Thymus (tissue), 11 donors: ENCODE data around the gene CCNQ. TPM values are rescaled to one million over a fixed set of nuclear protein-coding genes. Genes with fewer than 3 reads are reported as not detected.

Experiments
- DNase-seq, 9 donors: peaks; one replicate each; pipeline ENCODE4 v3.0.0-alpha.2; 2013; ENCODE audit warnings: low spot score in 9 of 9, low read depth in 6 of 9, missing footprints in 1 of 9
- H3K27ac ChIP-seq, 2 donors: one replicate each; pipeline ENCODE4 v1.5.1; 2013; ENCODE audit warnings: control low read depth in 1 of 2, low read depth in 1 of 2, low read length in 1 of 2, mild to moderate bottlenecking in 1 of 2, moderate library complexity in 1 of 2
- H3K27me3 ChIP-seq, 2 donors: one replicate each; pipeline ENCODE4 v1.5.1; 2013; ENCODE audit warnings: low read length in 1 of 2; ENCODE audit not compliant: control insufficient read depth in 2 of 2, insufficient read depth in 1 of 2
- H3K36me3 ChIP-seq, 2 donors: one replicate each; pipeline ENCODE4 v1.5.1; 2013; ENCODE audit warnings: low read length in 1 of 2, mild to moderate bottlenecking in 1 of 2, moderate library complexity in 1 of 2; ENCODE audit not compliant: control insufficient read depth in 2 of 2, insufficient read depth in 2 of 2
- H3K4me1 ChIP-seq, 2 donors: one replicate each; pipeline ENCODE4 v1.5.1; 2013; ENCODE audit warnings: low read length in 2 of 2; ENCODE audit not compliant: control insufficient read depth in 2 of 2, insufficient read depth in 2 of 2
- H3K4me3 ChIP-seq, 2 donors: one replicate each; pipeline ENCODE4 v1.5.1; 2013; ENCODE audit warnings: low read length in 2 of 2, control low read depth in 1 of 2, mild to moderate bottlenecking in 1 of 2
- H3K9me3 ChIP-seq, 2 donors: one replicate each; pipeline ENCODE4 v1.5.1; 2013; ENCODE audit warnings: low read length in 1 of 2, mild to moderate bottlenecking in 1 of 2; ENCODE audit not compliant: control insufficient read depth in 2 of 2, insufficient read depth in 1 of 2
- WGBS: extraction: QIAGEN DNeasy Blood & Tissue Kit; methylation state at CpG from one replicate; pipeline ENCODE4 v1.1.7; 2013; 5-methylcytosine and 5-hydroxymethylcytosine counted together
- polyA plus RNA-seq: library from polyadenylated mRNA; stranded (reverse); fragments of 200-250 nt; gene quantifications from one replicate; pipeline ENCODE4 v1.2.3, GENCODE V29; 2013
- total RNA-seq: library from RNA; stranded (reverse); fragments of 120-200 nt; gene quantifications from one replicate; pipeline ENCODE4 v1.2.4, GENCODE V29; 2013
- donor health status: healthy.

The CCNQ gene
- total and polyA plus RNA-seq, 2 donors = 21.1 to 28.4 TPM

DNA sequence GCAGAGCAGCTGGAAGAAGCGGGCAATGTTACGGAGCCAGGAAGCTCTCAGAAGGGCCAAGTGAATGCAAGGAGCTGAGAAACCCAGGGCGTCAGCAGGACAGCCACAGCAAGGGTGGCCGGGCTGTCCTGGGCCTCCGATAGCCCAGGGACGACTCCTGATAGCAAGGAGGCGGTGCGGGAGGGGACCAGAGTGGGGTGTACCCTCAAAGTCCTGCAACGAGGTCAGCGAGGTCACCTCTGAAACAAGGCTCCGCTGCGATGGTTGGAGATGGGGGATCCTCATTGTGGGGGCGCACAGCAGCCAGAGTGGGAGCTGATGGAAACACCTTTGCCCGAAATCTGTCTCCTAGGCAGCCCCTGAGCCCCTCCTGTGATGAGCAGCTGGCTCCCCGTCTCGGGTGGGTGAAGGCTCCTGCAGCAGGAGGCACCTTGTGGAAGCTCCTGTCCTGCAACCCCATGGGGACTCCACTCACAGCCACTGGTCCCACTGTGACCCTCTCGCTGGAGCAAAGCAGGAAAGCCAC is 4.3 kb upstream of the CCNQ start:
- 99% methylated on average over 17 of the region's 17 CpGs for WGBS
- no peak for DNase-seq
- Histone ChIP-seq H3K36me3 (no peaks in the 10 kb centered on the region), H3K27me3 (peaks cover 0 to 2% of the 10 kb centered on the region in 2 donors), H3K4me3 (no peak overlapping the region), H3K4me1 (peaks cover 0 to 9% of the 10 kb centered on the region in 2 donors), H3K9me3 (no peaks in the 10 kb centered on the region), H3K27ac (no peak overlapping the region)

DNA sequence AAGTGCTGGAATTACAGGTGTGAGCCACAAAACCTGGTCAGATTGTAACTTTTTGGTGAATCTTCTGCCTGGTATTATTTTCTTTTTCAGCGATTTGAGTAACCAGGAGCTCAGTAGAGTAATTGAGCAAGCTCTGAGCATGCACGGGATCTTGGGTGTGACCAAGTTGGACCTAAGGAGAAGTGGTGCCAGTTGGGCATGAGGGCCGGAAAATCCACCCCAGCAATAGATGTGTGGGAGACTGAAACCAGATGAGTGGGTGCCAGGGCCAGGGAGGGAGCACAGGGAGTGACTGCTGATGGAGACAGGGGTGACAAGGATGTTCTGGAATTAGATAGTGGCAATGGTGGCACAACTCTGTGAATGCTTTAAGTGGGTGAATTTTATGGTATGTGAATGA is 3.7 kb upstream of the CCNQ start:
- DNase-seq = no peak
- Histone ChIP-seq H3K27ac (no peak overlapping the region), H3K4me3 (no peak overlapping the region), H3K4me1 (peaks cover 0 to 13% of the 10 kb centered on the region in 2 donors), H3K36me3 (no peaks in the 10 kb centered on the region), H3K27me3 (peaks cover 0 to 2% of the 10 kb centered on the region in 2 donors), H3K9me3 (no peaks in the 10 kb centered on the region)
- 98% methylated on average over 3 of the region's 3 CpGs for WGBS

DNA sequence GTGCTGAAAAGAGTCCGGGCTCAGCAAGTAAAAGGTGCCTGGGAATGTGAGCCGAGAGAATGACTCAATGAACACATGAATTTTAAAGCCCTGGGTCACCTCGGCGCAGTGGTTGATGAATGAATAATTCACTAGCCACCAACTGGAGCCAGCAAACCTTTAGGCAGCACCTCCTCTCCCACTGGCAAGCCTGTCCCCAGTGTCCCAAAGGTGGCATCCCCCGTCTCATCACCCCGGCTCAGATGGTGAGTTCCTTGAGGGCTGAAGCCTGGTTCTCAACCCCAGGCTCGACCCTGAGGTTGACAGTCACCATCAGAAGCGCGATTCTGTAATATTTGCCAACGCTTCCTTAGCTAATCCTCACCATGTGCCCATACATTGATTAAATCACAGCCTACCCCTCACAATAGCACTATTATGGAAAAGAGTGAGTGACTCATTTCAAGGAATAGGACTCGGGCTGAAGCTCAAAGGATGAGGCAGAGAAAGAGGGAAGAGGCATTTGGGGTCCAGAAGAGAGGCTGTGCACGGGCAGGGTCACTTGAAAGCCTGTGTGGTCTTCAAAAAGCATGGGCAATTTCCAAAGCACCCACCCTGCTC is 2.7 kb upstream of the CCNQ start:
- Histone ChIP-seq H3K4me1 (peaks cover 0 to 13% of the 10 kb centered on the region in 2 donors), H3K4me3 (no peak overlapping the region), H3K27ac (no peak overlapping the region), H3K27me3 (peaks cover 0 to 2% of the 10 kb centered on the region in 2 donors), H3K36me3 (no peaks in the 10 kb centered on the region), H3K9me3 (no peaks in the 10 kb centered on the region)
- WGBS = 98% methylated on average over 12 of the region's 12 CpGs
- DNase-seq = no peak

DNA sequence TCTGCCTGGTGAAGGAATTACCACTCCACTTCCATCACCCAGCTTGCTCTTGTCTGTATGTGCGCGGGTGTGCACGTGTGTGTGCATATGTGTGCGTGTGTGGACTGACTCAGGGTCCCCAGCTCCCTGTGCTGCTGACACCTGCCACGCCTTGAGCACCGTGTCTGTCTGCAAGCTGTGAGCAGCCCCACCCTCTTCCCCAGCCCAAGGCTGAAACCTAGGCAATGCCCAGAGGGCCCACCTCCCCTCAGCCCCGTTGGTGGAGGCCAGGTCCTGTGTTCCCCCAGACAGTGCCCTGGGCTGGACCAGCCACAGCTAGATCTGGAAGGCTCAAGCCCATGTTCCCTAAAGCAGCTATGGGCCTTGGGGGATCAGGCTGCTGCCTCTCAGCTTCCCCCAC is 2.0 kb upstream of the CCNQ start:
- WGBS = 92% methylated on average over 7 of the region's 7 CpGs
- Histone ChIP-seq H3K4me1 (peaks cover 0 to 13% of the 10 kb centered on the region in 2 donors), H3K27me3 (no peaks in the 10 kb centered on the region), H3K9me3 (no peaks in the 10 kb centered on the region), H3K4me3 (no peak overlapping the region), H3K27ac (no peak overlapping the region), H3K36me3 (peaks cover 0 to 3% of the 10 kb centered on the region in 2 donors)
- DNase-seq = no peak

DNA sequence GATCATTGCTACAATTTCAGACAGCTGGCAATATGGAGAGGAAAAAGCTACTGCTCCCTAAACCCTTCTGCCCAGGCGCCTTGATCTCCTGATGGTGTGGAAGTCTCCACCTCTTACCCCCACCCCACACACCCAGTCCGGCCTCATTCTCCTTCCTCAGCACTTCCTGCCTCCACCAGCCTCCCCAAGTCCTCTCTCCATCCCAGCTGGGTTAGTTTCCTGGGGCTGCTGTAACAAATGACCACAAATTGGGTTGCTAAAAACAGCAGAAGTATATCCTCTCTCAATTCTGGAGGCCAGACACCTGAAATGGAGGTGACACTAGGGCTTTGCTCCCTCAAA is 1.1 kb upstream of the CCNQ start:
- peak in 2 of 9 donors; percentile 12 to 28 for DNase-seq
- Histone ChIP-seq H3K4me1 (peaks cover 0 to 13% of the 10 kb centered on the region in 2 donors), H3K27ac (no peak overlapping the region), H3K9me3 (no peaks in the 10 kb centered on the region), H3K4me3 (peak overlapping the region; percentile 64 to 68), H3K27me3 (no peaks in the 10 kb centered on the region), H3K36me3 (peaks cover 2 to 7% of the 10 kb centered on the region in 2 donors)
- 2% methylated on average over 2 of the region's 2 CpGs for WGBS

DNA sequence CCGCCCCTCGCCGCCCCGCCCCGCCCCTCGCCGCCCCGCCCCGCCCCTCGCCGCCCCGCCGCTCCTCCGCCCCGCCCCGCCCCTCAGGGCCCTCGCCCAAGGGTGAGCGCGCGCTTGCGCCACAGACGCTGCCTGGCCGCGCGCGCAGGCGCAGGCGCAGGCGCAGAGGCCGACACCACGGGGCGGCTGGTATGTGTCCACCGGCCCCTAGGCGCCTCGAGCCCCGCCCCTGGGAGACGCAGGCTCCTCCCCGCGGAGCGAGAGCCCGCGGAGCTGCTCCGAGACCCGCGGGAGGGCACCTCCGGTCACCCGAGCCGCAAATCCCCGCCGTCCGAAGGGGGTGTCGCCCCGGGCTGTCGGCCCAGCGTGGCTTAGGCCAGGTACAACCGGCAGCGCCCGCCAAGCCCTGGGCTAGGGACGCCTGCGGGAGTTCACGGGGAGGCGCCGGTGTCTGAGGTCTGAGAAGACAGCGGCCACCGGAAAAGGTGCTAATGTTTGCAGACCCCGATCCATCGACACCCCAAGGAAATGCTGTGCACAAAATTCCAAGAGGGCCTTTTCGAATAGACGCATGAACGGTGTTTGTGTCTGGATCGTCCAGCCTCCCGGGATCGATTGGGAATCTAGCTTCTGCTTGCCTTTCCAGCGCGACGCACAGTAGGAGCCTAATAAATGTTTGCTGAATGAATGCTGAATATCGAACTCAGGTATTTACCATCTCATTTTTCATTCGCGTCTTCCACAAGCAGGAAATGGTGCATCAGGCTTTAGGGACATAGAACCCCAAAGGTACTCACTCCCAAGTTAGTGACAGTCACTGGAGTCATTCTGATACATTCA is 473 bp upstream of the CCNQ start:
- Histone ChIP-seq H3K4me3 (peak overlapping the region; percentile 64 to 68), H3K9me3 (no peaks in the 10 kb centered on the region), H3K4me1 (peaks cover 0 to 13% of the 10 kb centered on the region in 2 donors), H3K36me3 (peaks cover 2 to 8% of the 10 kb centered on the region in 2 donors), H3K27me3 (no peaks in the 10 kb centered on the region), H3K27ac (peak overlapping the region in 1 of 2 donors; percentile 18)
- DNase-seq = peak; percentile 45 to 87 (median 75)
- under 1% methylated on average over 67 of the region's 79 CpGs for WGBS

DNA sequence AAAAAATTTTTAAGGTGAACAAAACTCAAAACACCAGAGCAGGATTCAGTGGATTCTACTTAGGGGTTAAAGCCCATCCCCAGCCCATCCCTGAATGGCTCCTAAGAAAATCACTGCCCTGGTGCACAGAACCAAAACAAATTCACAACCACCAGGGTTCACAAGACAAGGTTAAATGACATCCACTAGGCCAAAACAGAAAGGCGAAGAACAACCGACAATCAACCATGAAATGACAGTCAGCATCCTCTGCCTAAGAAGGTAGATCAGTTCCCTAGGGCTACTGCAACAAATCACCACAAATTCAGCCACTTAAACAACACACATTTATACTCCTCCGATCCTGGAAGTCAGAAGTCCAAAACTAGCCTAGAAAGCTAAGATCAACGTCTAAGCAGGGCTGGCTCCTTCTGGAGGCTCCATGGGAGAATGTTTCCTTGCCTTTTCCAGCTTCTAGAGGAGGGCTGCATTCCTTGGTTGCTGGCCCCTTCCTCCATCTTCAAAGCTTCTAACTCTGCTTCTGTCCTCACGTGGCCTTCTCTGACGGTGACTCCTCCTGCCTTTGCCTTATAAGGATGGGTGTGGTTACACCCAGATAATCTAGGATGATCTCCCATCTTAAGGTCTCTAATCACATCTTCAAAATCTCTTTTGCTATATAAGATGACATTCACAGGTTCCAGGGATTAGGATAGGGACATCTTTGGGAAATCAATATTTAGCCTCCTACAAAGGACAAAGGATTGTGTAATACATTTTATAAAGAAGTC is 1.8 kb downstream of the CCNQ start:
- peaks cover 0 to 13% of the 10 kb centered on the region in 2 donors for H3K4me1 ChIP-seq
- WGBS = 90% methylated on average over 6 of the region's 6 CpGs
- no peak for DNase-seq
- no peak overlapping the region for H3K4me3 ChIP-seq
- no peaks in the 10 kb centered on the region for H3K9me3 ChIP-seq
- H3K36me3 ChIP-seq = peaks cover 11 to 29% of the 10 kb centered on the region in 2 donors
- H3K27ac ChIP-seq = no peak overlapping the region
- no peaks in the 10 kb centered on the region for H3K27me3 ChIP-seq

DNA sequence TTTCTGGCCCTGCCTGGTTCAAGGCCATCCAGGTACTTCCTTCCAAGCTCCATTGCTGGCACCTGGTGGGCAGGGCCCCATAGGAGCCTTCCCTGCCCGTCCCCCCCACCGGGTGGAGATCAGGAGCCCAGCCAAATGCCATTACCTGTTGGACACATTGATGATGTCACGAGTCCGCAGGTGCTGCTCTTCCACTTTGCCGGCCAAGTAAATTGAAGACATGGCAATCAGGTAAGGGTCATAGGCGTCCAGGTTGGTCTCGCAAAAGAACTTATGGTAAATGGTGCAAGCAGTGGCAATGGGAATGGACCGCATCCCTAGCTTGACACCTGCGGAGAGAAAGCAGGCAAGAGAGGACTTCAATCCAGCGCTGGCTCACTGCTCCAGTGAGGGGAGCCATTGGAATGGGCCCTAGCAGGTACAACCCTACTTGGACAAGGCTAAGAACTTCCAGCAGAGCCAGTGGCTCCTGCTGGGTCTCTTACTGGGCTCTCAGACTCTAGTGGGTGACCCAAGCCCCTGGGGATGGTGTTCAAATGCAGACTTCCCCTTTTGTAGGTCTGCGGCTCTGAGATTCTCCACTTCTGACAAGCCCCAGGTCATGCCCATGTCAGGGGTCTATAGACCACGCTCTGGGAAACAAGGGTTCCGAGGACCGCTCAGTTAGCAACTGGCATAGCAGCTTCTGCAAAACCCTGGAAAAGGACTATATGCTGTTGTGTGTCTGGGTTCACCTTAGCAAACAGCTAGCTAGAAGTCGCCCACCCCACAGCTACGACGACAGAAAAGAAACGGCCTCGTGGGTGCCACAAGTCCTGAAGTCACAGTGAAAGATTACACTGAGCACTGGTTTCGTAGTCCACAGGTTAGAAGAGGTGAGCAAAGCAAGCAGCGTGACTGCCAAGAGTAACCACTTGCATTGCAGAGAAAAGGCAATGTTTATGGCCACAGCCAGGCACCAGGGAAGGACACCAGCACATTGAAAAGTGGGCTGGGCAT is 2.8 kb downstream of the CCNQ start:
- Histone ChIP-seq H3K27me3 (no peaks in the 10 kb centered on the region), H3K9me3 (no peaks in the 10 kb centered on the region), H3K4me1 (peaks cover 0 to 13% of the 10 kb centered on the region in 2 donors), H3K36me3 (peaks cover 13 to 39% of the 10 kb centered on the region in 2 donors), H3K4me3 (no peak overlapping the region), H3K27ac (no peak overlapping the region)
- no peak for DNase-seq
- WGBS = 98% methylated on average over 21 of the region's 21 CpGs
